Measurements from ENCODE around the gene MT1M.

DNA sequence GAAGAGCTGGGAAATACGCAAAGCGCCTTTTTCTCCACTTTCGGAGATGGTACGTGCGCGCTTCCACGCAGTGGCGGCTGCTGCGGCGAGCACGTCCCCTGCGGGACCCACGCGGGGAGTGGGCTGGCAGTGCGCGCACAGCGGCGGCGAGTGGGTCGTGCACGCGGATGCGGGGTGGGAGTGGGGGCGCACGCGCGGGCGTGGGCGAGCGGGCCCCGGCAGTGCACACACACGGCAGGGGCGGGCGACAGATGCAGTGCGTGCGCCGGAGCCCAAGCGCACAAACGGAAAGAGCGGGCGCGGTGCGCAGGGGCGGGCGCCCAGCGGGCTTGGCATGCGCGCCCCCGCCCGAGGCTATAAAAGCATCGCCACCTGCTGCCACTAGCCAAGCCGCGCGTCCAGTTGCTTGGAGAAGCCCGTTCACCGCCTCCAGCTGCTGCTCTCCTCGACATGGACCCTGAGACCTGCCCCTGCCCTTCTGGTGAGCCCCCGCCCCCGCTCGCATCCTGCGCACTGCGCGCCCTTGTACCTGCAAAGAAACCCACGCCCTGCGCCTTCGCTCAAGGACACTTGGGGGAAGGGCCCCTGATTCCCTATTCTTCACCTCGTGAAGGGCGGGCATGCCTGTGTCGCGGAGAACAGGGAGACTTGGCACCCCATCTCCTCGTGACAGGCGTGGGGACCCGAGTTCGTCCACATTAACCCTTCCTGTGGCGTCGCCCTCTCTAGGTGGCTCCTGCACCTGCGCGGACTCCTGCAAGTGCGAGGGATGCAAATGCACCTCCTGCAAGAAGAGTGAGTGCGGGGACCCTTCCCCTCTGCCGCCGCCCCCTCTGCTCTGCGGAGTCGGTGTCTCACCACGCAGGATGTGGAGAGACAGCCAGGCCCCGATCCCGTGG is 43.1 kb upstream of the MT1M start, which contains the start of gene MT3:
- TF ChIP-seq, protein P1, sequence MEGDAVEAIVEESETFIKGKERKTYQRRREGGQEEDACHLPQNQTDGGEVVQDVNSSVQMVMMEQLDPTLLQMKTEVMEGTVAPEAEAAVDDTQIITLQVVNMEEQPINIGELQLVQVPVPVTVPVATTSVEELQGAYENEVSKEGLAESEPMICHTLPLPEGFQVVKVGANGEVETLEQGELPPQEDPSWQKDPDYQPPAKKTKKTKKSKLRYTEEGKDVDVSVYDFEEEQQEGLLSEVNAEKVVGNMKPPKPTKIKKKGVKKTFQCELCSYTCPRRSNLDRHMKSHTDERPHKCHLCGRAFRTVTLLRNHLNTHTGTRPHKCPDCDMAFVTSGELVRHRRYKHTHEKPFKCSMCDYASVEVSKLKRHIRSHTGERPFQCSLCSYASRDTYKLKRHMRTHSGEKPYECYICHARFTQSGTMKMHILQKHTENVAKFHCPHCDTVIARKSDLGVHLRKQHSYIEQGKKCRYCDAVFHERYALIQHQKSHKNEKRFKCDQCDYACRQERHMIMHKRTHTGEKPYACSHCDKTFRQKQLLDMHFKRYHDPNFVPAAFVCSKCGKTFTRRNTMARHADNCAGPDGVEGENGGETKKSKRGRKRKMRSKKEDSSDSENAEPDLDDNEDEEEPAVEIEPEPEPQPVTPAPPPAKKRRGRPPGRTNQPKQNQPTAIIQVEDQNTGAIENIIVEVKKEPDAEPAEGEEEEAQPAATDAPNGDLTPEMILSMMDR (IDR thresholded peaks at IDR 0.05), result no peak
- TF ChIP-seq EP300 (IDR thresholded peaks at IDR 0.05) (no peak), POLR2A (IDR thresholded peaks at IDR 0.05) (no peak)
